Transverse colon (tissue), 3 donors: Measurements from ENCODE around the gene MFF.

Experiments
- EP300 ChIP-seq: sonication (generic); formaldehyde crosslinking; IDR thresholded peaks from one replicate; pipeline ENCODE4 v1.6.1; 2017; ENCODE audit warnings: antibody characterized with exemption, low read depth
- POLR2A ChIP-seq: fragments of 450-650 bp; IDR thresholded peaks from one replicate; pipeline ENCODE4 v1.6.1; 2016; ENCODE audit warnings: antibody characterized with exemption, mild to moderate bottlenecking, moderate library complexity
- TF ChIP-seq, protein P1 (sequence below), 5 experiments: fragments of 200-600 bp in 3 of 5; fragments of 450-650 bp in 2 of 5; sonication (generic) in 3 of 5; IDR thresholded peaks; 1 replicate in 2 of 5; 2 replicates in 3 of 5; pipeline ENCODE4 v1.5.1; 2016 to 2017; ENCODE audit warnings: antibody characterized with exemption in 5 of 5, inconsistent platforms in 3 of 5, mild to moderate bottlenecking in 2 of 5, moderate library complexity in 1 of 5

DNA sequence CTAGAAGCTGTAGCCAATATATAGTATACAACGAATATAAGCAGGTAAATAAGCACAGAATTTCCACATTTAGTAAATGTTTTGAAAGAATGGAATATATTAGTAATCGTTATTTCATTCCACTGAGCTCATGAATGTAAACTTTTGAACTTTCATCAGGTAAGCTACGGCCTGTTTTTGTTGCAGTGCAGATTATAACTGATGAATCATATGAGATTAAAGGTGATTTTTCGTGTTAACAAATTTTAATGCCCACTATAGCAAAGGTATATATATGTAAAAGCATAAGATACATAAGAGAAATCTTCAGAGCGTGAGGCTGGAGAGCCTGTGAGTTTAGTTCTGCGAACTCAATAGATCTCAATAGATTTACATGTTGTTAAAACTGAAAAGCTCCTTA, 61.6 kb downstream of the MFF start:
- TF ChIP-seq, protein P1, sequence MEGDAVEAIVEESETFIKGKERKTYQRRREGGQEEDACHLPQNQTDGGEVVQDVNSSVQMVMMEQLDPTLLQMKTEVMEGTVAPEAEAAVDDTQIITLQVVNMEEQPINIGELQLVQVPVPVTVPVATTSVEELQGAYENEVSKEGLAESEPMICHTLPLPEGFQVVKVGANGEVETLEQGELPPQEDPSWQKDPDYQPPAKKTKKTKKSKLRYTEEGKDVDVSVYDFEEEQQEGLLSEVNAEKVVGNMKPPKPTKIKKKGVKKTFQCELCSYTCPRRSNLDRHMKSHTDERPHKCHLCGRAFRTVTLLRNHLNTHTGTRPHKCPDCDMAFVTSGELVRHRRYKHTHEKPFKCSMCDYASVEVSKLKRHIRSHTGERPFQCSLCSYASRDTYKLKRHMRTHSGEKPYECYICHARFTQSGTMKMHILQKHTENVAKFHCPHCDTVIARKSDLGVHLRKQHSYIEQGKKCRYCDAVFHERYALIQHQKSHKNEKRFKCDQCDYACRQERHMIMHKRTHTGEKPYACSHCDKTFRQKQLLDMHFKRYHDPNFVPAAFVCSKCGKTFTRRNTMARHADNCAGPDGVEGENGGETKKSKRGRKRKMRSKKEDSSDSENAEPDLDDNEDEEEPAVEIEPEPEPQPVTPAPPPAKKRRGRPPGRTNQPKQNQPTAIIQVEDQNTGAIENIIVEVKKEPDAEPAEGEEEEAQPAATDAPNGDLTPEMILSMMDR (IDR thresholded peaks at IDR 0.05): no peak
- TF ChIP-seq EP300 (no peak), POLR2A (no peak)
